ENCODE results near the gene PUDP. TPM values are rescaled to one million over a fixed set of nuclear protein-coding genes. Genes with fewer than 3 reads are reported as not detected.

Gene PUDP
- total RNA-seq, 2 donors from 2014 or later = 26.4 to 39.0 TPM

DNA sequence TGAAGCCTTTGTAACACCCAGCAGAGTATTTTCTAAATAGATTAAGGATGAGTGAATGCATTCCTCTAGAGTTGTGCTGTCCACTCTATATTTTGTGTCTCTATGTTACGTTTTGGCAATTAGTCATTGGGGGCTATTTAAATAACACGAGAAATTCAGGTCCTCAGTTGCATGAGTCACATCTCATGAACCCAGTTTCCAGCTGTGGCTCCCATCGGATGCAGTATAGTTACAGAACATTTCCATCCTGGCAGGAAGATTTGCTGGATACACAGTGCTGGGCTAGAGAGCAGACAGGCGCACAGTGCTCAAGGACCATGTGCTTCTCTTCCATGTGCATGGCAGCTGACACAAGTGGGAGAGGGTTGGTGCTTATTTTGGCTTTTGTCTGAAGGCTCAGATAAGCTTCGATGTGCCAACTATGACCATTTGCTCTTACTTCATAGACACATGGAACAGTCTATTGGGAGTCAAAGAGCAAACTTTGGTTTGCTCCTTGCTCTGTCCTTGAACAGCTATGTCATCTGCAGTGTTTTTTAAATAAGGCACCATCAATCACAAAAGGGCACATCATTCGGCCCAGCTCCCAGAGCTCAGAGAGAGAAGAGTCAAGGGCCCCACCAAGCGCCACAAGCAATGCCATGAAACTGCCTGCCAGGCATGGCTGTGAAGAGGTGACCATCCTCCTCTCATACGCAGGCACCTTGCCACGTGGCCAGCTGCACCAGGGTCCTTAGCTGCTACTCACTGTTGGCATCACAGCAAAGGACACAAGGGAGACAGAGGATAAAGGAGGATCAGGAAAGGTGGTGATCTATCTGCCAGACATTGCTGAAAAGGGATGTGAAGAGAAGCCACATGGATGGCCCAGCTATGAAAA, 8.5 kb downstream of the PUDP start:
- no peaks in the 10 kb centered on the region for H3K9me3 Mint-ChIP-seq
- H3K27ac Mint-ChIP-seq = no peak overlapping the region
- H3K27me3 Mint-ChIP-seq = no peaks in the 10 kb centered on the region
- no peaks in the 10 kb centered on the region for H3K36me3 Mint-ChIP-seq
- peaks cover 10 to 22% of the 10 kb centered on the region in 2 donors for H3K4me1 Mint-ChIP-seq (ENCODE audit: low read depth in 2 of 2)
- ATAC-seq (no peak), DNase-seq (ENCODE audit: low spot score) (no peak)
- H3K4me3 Mint-ChIP-seq = no peak overlapping the region

DNA sequence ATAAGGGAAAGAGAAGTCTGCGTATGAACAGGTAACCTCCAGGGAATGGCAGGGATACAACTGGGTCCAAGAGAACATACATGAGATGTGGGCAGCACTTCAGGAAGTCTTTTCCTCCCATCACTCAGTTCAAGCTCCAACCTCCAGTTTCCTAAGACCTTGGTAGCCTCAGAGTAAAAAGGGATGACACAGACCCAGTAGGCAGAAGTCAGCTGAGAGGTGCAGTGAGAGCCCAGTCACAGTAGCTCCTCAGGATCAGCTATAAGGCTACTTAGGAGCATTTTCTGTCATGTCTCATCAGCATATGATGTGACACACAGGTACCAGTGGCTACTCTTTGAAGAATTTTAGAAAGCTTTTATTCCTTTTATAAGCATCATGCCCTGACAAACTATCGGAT, 13.0 kb downstream of the PUDP start:
- DNase-seq (ENCODE audit: low spot score) (no peak), ATAC-seq (no peak)
- Mint-ChIP-seq H3K36me3 (no peaks in the 10 kb centered on the region), H3K4me1 (ENCODE audit: low read depth in 2 of 2) (peaks cover 19 to 36% of the 10 kb centered on the region in 2 donors), H3K27me3 (no peaks in the 10 kb centered on the region), H3K9me3 (no peaks in the 10 kb centered on the region), H3K4me3 (no peak overlapping the region), H3K27ac (no peak overlapping the region)

DNA sequence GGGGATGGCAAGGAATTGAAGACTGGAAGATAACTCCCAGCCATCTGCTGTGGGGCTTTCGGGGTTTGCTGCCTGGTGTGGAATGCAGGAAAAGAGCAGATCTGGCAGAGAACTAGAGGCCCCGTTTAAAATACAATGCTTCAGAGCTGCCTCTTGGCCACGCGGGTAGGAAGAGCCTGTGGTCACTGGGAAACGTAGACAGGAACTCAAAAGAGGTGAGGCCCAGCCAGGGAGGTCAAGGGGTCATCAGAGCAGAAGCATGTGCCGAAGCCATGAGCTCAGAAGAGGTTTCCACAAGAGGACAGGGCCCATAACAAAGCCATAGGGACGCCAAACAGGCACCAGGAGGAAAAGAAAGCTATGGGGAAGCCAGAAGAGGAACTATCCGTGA, 14.9 kb downstream of the PUDP start:
- Mint-ChIP-seq H3K4me1 (ENCODE audit: low read depth in 2 of 2) (peaks cover 14 to 31% of the 10 kb centered on the region in 2 donors), H3K27me3 (no peaks in the 10 kb centered on the region), H3K36me3 (no peaks in the 10 kb centered on the region), H3K4me3 (no peak overlapping the region), H3K9me3 (no peaks in the 10 kb centered on the region), H3K27ac (peak overlapping the region; percentile 0 to 73)
- ATAC-seq (no peak), DNase-seq (ENCODE audit: low spot score) (no peak)

DNA sequence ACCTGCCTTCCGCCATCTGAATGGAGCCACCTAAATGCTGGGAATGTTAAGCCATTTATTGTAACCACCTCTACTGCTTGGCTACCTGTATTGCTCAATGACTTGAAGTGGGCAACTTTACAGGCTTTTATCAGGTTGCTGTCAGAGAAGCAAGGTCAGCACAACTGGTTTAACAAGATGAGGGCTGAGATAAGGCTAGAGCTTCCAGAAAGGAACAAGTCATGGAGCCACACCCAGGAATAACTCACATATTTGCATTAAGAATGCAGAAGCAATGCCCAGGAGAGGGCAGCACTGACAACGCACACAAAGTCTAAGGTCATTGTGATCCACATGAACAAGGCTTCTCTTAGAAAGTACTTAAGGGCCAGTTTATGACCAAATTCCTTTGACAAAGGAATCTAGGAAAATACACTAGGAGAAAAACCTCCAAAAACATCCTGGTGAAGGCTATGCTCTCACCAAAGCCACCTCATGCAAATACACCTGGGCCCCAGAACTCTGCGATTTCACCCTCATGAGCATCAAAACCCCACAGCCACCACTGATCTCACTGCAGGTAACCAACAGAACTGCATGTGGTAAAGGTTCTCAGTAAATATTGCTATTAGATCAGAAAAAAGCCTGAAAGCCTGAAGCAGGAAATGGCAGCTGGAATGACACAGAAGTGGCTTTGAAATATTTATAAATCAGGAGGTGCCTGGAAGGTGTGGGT, 15.5 kb downstream of the PUDP start:
- ATAC-seq (no peak), DNase-seq (ENCODE audit: low spot score) (no peak)
- peaks cover 14 to 27% of the 10 kb centered on the region in 2 donors for H3K4me1 Mint-ChIP-seq (ENCODE audit: low read depth in 2 of 2)
- no peaks in the 10 kb centered on the region for H3K27me3 Mint-ChIP-seq
- H3K36me3 Mint-ChIP-seq = no peaks in the 10 kb centered on the region
- no peak overlapping the region for H3K4me3 Mint-ChIP-seq
- H3K27ac Mint-ChIP-seq = peak overlapping the region; percentile 0 to 73
- H3K9me3 Mint-ChIP-seq = no peaks in the 10 kb centered on the region

DNA sequence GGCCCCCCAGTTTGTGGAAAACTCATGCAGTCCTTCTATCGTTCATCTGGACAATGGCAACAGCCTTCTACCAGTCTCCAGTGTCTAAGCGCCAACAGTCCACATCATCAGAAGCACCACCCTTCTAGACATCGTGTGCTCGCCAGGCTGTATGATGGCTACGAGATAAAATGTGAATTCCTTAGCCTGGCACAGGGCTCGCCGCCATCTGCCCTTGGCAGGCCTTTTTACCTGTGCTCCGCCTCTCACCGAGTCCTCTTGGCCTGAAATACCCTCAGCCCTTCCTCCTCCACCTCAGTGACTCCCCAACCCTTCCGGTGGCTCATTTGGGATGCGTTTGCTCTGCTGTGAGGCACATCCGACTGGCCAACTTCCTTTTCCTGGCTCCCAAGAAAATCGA, 16.3 kb downstream of the PUDP start:
- Mint-ChIP-seq H3K9me3 (no peaks in the 10 kb centered on the region), H3K27me3 (no peaks in the 10 kb centered on the region), H3K27ac (peak overlapping the region in 1 of 2 donors; percentile 73), H3K36me3 (no peaks in the 10 kb centered on the region), H3K4me1 (ENCODE audit: low read depth in 2 of 2) (peaks cover 14 to 27% of the 10 kb centered on the region in 2 donors), H3K4me3 (no peak overlapping the region)
- ATAC-seq (no peak), DNase-seq (ENCODE audit: low spot score) (no peak)

DNA sequence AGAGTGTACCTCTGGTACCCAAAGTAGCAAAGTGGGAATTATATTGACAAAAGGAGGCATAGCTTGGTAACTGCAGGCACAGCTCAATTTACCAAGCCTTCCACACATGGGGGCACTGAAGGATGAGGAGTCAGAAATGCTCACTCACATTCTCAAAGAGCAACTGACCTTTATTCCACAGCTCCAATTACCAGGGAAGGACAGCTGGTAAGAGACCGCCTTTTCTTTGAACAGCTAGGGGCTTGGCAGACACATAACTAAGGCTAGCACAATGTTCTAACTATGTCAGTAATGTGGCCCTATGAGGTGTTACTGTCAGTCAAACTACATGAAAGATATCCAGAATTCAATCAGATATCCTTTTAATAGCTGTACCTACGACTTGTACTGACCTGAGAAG, 20.9 kb downstream of the PUDP start:
- Mint-ChIP-seq H3K27me3 (no peaks in the 10 kb centered on the region), H3K36me3 (peaks cover 8% of the 10 kb centered on the region), H3K27ac (no peak overlapping the region), H3K9me3 (no peaks in the 10 kb centered on the region), H3K4me3 (no peak overlapping the region), H3K4me1 (ENCODE audit: low read depth in 2 of 2) (peaks cover 0 to 10% of the 10 kb centered on the region in 2 donors)
- DNase-seq (ENCODE audit: low spot score) (no peak), ATAC-seq (no peak)

DNA sequence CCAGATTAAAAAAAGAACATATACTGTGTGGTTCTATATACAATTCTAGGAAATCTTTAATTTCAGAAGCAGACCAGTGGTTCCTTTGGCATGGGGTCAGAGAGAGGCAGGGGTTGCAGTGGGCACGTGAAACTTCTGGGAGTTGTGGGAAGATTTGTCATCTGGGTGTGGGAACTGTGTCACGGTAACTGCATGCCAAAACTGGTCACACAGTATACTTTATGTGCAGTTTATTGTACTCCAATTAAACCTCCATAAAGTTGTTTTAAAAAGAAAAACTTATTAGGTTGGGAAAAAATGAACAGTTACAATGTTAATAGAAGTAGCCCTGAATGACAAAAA, 27.1 kb downstream of the PUDP start:
- H3K9me3 Mint-ChIP-seq = no peaks in the 10 kb centered on the region
- H3K4me1 Mint-ChIP-seq (ENCODE audit: low read depth in 2 of 2) = peaks cover 0 to 34% of the 10 kb centered on the region in 2 donors
- H3K36me3 Mint-ChIP-seq = peaks cover 8% of the 10 kb centered on the region
- no peak for DNase-seq (ENCODE audit: low spot score)
- no peak for ATAC-seq
- H3K27me3 Mint-ChIP-seq = no peaks in the 10 kb centered on the region
- H3K27ac Mint-ChIP-seq = no peak overlapping the region
- H3K4me3 Mint-ChIP-seq = no peak overlapping the region

DNA sequence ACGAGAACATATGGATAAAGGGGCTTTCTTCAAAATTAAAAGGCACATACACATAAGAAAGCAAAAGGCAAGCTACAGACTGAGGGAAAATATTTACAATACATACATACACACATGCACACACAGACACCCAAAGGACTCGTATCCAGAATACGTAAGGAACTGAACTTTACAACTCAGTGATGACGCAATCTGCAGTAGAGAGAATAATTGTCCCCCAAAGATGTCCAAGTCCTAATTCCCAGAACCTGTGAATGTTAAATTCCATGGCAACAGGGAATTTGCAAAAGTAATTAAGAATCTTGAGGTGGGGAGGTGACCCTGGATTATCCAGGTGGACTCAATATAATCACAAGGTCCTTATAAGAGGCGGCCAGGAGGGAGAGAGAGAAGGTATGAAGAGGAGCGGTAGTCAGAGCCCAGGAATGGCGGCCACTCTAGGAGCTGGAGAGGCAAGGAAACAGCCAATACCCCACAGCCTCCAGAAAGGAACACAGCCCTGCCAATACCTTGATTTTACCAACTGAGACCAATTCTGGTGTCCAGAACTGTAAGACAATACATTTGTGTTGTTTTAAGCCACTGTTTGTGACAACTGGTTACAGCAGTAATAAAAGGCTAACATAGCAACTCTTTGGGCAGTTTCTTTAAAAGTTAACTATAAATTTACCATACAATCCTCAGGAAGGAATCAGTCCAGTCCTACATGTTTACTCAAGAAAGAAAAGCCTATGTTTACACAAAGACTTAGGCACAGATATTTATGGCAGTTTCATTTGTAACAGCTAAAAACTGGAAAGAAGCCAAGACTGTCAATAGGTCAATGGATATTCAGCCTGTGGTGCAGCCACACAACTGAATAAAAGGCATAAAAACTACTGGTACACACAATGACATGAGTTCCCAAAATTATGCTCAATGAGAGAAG, 27.7 kb downstream of the PUDP start:
- Mint-ChIP-seq H3K9me3 (no peaks in the 10 kb centered on the region), H3K36me3 (peaks cover 8% of the 10 kb centered on the region), H3K27me3 (no peaks in the 10 kb centered on the region), H3K4me1 (ENCODE audit: low read depth in 2 of 2) (peaks cover 0 to 37% of the 10 kb centered on the region in 2 donors), H3K4me3 (no peak overlapping the region), H3K27ac (no peak overlapping the region)
- ATAC-seq (no peak), DNase-seq (ENCODE audit: low spot score) (no peak)

DNA sequence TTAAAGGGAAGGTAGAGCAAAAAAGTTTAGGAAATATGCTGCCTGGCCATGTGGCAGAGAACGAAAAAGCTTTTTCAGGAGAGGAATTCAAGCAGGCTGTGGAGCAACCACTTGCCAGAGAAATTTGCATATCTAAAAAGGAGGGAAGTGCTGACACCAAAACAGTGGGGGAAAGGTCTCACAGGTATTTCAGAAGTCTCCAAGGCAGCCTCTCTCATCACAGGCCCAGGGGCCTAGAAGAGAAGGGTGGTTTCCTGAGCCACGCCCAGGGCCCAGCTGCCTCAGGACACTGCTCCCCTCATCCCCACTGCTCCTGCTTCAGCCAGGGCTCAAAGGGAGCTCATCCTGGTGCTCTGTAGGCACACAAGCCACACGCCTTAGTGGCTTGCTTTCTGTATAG, 30.4 kb downstream of the PUDP start:
- Mint-ChIP-seq H3K4me3 (no peak overlapping the region), H3K4me1 (ENCODE audit: low read depth in 2 of 2) (peaks cover 0 to 46% of the 10 kb centered on the region in 2 donors), H3K27me3 (no peaks in the 10 kb centered on the region), H3K36me3 (no peaks in the 10 kb centered on the region), H3K27ac (no peak overlapping the region), H3K9me3 (no peaks in the 10 kb centered on the region)
- ATAC-seq (no peak), DNase-seq (ENCODE audit: low spot score) (no peak)

DNA sequence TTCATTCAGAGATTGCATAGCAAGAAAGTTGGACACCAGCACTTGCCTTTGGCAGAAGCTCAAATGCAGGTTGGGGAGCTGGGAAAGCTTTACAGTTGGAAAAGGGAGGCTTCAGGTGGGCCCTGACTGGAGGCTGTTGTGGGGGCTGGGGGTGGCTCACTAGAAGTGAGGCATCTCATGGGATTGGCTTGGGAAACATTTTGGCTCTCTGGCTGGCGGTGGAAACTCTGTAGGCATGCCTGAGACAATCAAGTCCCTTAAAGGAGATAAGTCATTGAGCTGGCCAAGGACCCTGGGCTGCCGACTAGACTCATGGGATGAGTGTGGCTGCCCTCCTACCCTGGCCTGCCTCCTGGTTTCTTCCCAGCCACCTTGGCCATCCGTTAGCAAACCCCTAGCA, 31.9 kb downstream of the PUDP start:
- Mint-ChIP-seq H3K9me3 (no peaks in the 10 kb centered on the region), H3K27ac (no peak overlapping the region), H3K4me3 (no peak overlapping the region), H3K27me3 (no peaks in the 10 kb centered on the region), H3K36me3 (no peaks in the 10 kb centered on the region), H3K4me1 (ENCODE audit: low read depth in 2 of 2) (peaks cover 0 to 44% of the 10 kb centered on the region in 2 donors)
- ATAC-seq = no peak
- no peak for DNase-seq (ENCODE audit: low spot score)

DNA sequence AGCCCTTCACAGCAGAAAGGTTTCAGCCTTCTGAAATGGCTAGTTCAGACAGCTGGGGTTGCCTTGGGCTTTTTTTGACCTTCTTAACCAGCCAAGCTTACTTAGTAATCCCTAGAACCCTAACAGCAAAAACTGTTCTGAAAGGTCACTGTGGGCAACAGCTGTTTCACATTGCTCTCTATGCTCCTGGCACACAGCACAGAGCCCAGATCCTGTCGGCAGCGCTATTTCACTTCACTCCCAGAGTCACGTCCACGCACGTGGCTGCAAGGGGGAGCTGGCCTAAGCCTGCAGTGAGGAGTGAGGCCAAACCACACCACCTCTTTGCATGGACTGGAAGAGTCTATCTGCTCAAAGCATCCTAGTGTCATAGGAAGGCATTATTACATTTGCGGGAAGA, 32.4 kb downstream of the PUDP start:
- Mint-ChIP-seq H3K9me3 (no peaks in the 10 kb centered on the region), H3K27ac (no peak overlapping the region), H3K27me3 (no peaks in the 10 kb centered on the region), H3K36me3 (no peaks in the 10 kb centered on the region), H3K4me3 (no peak overlapping the region), H3K4me1 (ENCODE audit: low read depth in 2 of 2) (peaks cover 5 to 46% of the 10 kb centered on the region in 2 donors)
- no peak for ATAC-seq
- DNase-seq (ENCODE audit: low spot score) = no peak

DNA sequence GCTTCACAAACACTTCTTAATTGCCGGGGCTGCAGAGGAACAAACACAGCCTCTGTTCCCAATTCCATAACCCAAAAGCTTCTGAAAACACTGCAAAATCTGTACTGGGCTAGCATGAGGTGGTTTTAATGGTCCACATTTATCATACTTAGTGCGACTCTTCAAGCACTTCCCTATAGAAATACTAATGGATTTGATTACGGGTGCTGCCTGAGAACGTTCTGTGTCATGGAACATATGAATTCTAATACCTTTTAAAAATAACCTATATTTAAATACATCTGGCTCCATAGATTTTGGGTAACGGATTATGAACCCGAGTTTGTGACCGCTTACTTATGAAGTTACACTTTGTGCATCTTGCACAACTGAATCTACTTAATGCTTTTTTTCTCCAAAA, 35.9 kb downstream of the PUDP start:
- ATAC-seq = no peak
- H3K4me1 Mint-ChIP-seq (ENCODE audit: low read depth in 2 of 2) = peaks cover 15 to 48% of the 10 kb centered on the region in 2 donors
- H3K36me3 Mint-ChIP-seq = no peaks in the 10 kb centered on the region
- DNase-seq (ENCODE audit: low spot score) = no peak
- H3K9me3 Mint-ChIP-seq = no peaks in the 10 kb centered on the region
- no peak overlapping the region for H3K27ac Mint-ChIP-seq
- H3K27me3 Mint-ChIP-seq = no peaks in the 10 kb centered on the region
- no peak overlapping the region for H3K4me3 Mint-ChIP-seq

DNA sequence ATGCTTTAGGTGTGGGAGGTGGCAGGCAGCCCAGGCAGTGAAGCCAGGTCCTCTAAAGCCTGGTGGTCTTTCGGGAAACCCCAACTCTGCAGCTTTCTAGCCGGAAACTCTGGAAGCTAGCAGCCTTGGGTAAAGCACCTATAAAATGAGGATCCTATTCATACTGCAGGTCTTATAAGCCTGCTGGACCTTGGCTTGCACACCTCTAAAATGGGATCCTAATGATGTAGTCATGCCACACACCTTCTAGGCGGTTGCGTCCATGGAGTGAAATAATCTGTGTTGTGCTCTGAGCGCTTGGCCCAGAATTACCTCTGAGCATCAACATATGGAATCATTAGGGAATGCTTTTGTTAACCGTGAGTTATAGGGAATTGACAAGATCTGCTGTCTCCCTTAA, 36.4 kb downstream of the PUDP start:
- ATAC-seq (no peak), DNase-seq (ENCODE audit: low spot score) (no peak)
- Mint-ChIP-seq H3K4me3 (no peak overlapping the region), H3K27ac (peak overlapping the region in 1 of 2 donors; percentile 92), H3K4me1 (ENCODE audit: low read depth in 2 of 2) (peaks cover 15 to 44% of the 10 kb centered on the region in 2 donors), H3K9me3 (no peaks in the 10 kb centered on the region), H3K36me3 (no peaks in the 10 kb centered on the region), H3K27me3 (no peaks in the 10 kb centered on the region)
